HEK293 (cell line): Measurements from ENCODE around the gene CCDC186.

Experiments
- CTCF ChIA-PET: fragments of 350-600 bp; formaldehyde crosslinking; extraction: SDS; loops from one replicate; lab custom pipeline; 2021; ENCODE audit warnings: antibody characterized with exemption; lab: Yijun Ruan, JAX
- POLR2A ChIA-PET: fragments of 300-600 bp; formaldehyde crosslinking; extraction: SDS; loops from one replicate; lab custom pipeline; 2020; ENCODE audit warnings: antibody characterized with exemption, inconsistent platforms; lab: Yijun Ruan, JAX
- H3K27ac ChIP-seq: fragments of 200-500 bp; sonication (Bioruptor generic); 2 replicates; pipeline ENCODE4 v1.5.1; 2014; ENCODE audit warnings: low read depth, low read length, control low read depth, inconsistent platforms; ENCODE audit errors: extremely low read depth
- H3K36me3 ChIP-seq, 2 experiments: fragments of 200-500 bp in 1 of 2; sonication (Bioruptor generic) in 1 of 2; 1 replicate in 1 of 2; 2 replicates in 1 of 2; pipeline ENCODE4 v1.5.1; 2014 to 2017; ENCODE audit warnings: inconsistent platforms in 2 of 2, low read length in 2 of 2; ENCODE audit not compliant: control insufficient read depth in 2 of 2, insufficient read depth in 1 of 2
- H3K4me1 ChIP-seq: fragments of 200-500 bp; sonication (Bioruptor generic); 2 replicates; pipeline ENCODE4 v1.5.1; 2014; ENCODE audit warnings: mild to moderate bottlenecking, low read length, inconsistent platforms; ENCODE audit not compliant: control insufficient read depth, insufficient read depth
- H3K4me3 ChIP-seq: 2 replicates; pipeline ENCODE4 v1.5.1; 2011; ENCODE audit warnings: low read depth, mild to moderate bottlenecking, control low read depth, low read length, moderate library complexity
- H3K9me3 ChIP-seq: fragments of 200-500 bp; sonication (Bioruptor generic); 2 replicates; pipeline ENCODE4 v1.5.1; 2014; ENCODE audit warnings: low read depth, low read length, inconsistent platforms; ENCODE audit not compliant: control insufficient read depth, insufficient read depth
- BCL11B ChIP-seq: fragments of 450-650 bp; formaldehyde crosslinking; IDR thresholded peaks from 2 replicates; pipeline ENCODE4 v1.5.1; 2016; ENCODE audit warnings: low read depth, missing biosample characterization, missing genetic modification characterization
- HIC1 ChIP-seq: fragments of 450-650 bp; formaldehyde crosslinking; IDR thresholded peaks from 2 replicates; pipeline ENCODE4 v1.5.1; 2016; ENCODE audit warnings: missing biosample characterization, missing genetic modification characterization
- INSM2 ChIP-seq: fragments of 450-650 bp; formaldehyde crosslinking; IDR thresholded peaks from 2 replicates; pipeline ENCODE4 v1.5.1; 2016; ENCODE audit warnings: missing biosample characterization, missing genetic modification characterization
- KLF1 ChIP-seq: fragments of 450-650 bp; formaldehyde crosslinking; IDR thresholded peaks from 2 replicates; pipeline ENCODE4 v1.5.1; 2016; ENCODE audit warnings: missing biosample characterization, missing genetic modification characterization
- KLF16 ChIP-seq: fragments of 450-650 bp; formaldehyde crosslinking; IDR thresholded peaks from 2 replicates; pipeline ENCODE4 v1.5.1; 2017; ENCODE audit warnings: missing biosample characterization, missing genetic modification characterization
- KLF8 ChIP-seq: fragments of 450-650 bp; formaldehyde crosslinking; IDR thresholded peaks from 2 replicates; pipeline ENCODE4 v1.5.1; 2016; ENCODE audit warnings: missing biosample characterization, missing genetic modification characterization
- KLF9 ChIP-seq: fragments of 450-650 bp; formaldehyde crosslinking; IDR thresholded peaks from 2 replicates; pipeline ENCODE4 v1.5.1; 2016; ENCODE audit warnings: missing biosample characterization, missing genetic modification characterization, low read depth
- PRDM1 ChIP-seq: fragments of 450-650 bp; formaldehyde crosslinking; IDR thresholded peaks from 2 replicates; pipeline ENCODE4; 2016; ENCODE audit warnings: missing biosample characterization, missing genetic modification characterization
- SP3 ChIP-seq: fragments of 450-650 bp; formaldehyde crosslinking; IDR thresholded peaks from 2 replicates; pipeline ENCODE4 v1.5.1; 2016; ENCODE audit warnings: missing biosample characterization, missing genetic modification characterization
- ZNF114 ChIP-seq: fragments of 450-650 bp; formaldehyde crosslinking; IDR thresholded peaks from 2 replicates; pipeline ENCODE4 v1.5.0; 2017; ENCODE audit warnings: missing biosample characterization, missing genetic modification characterization
- ZNF221 ChIP-seq: fragments of 450-650 bp; formaldehyde crosslinking; IDR thresholded peaks from 2 replicates; pipeline ENCODE4 v1.5.1; 2017; ENCODE audit warnings: missing biosample characterization, missing genetic modification characterization, borderline replicate concordance
- ZNF518A ChIP-seq: fragments of 450-650 bp; formaldehyde crosslinking; conservative IDR thresholded peaks from 2 replicates; pipeline ENCODE4 v1.5.1; 2016; ENCODE audit warnings: low read depth, missing biosample characterization, missing genetic modification characterization
- ZNF664 ChIP-seq: fragments of 450-650 bp; formaldehyde crosslinking; IDR thresholded peaks from 2 replicates; pipeline ENCODE4 v1.5.1; 2016; ENCODE audit warnings: missing biosample characterization, missing genetic modification characterization
- ZNF707 ChIP-seq: fragments of 450-650 bp; formaldehyde crosslinking; IDR thresholded peaks from 2 replicates; pipeline ENCODE4 v1.5.1; 2016; ENCODE audit warnings: missing biosample characterization, missing genetic modification characterization
- ZNF777 ChIP-seq: fragments of 450-650 bp; formaldehyde crosslinking; IDR thresholded peaks from 2 replicates; pipeline ENCODE4 v1.5.1; 2017; ENCODE audit warnings: missing biosample characterization, missing genetic modification characterization, borderline replicate concordance
- ZSCAN18 ChIP-seq: fragments of 450-650 bp; formaldehyde crosslinking; IDR thresholded peaks from 2 replicates; pipeline ENCODE4 v1.5.1; 2016; ENCODE audit warnings: missing biosample characterization, missing genetic modification characterization
- ZXDB ChIP-seq: fragments of 450-650 bp; formaldehyde crosslinking; IDR thresholded peaks from 2 replicates; pipeline ENCODE4 v1.5.1; 2016; ENCODE audit warnings: missing biosample characterization, missing genetic modification characterization
- TF ChIP-seq, protein P1 (sequence below): fragments of 450-650 bp; formaldehyde crosslinking; IDR thresholded peaks from 2 replicates; pipeline ENCODE4 v1.5.1; 2016; ENCODE audit warnings: missing biosample characterization, missing genetic modification characterization

Gene CCDC186

DNA sequence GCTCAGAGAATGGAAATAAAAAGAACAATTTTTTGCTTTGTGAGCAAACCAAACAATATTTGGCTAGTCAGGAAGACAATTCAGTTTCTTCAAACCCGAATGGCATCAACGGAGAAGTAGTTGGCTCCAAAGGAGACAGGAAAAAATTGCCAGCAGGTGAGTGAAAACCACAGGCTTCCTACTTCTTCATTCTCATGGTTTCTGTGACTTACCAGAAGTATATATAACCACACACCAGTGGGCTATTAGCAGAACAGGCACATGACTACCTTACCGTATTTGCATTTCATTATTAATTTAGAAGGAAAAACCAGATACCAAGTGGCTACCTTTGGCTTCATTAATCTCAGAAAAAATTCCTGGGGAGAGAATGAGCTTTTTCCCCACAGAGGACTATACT lies 14.0 kb upstream of the CCDC186 start (continued):
- no peak for TF ChIP-seq KLF9 (tag by site-specific recombination)

GRCh38 chr10:114184276-114184675 lies 10.3 kb upstream of the CCDC186 start:
- POLR2A ChIA-PET, result interaction anchor here (0.5 kb wide), 1 partner anchor 46 kb away, joined by 3 read pairs; no protein-coding TSS in a partner anchor
- H3K4me1 ChIP-seq, result no peaks in the 10 kb centered on the region
- no peak overlapping the region for H3K4me3 ChIP-seq
- TF ChIP-seq HIC1, result no peak
- TF ChIP-seq ZNF777 (tag by site-specific recombination), result no peak
- no peak for TF ChIP-seq ZSCAN18
- no peak for TF ChIP-seq ZNF518A (tag by site-specific recombination)
- no peaks in the 10 kb centered on the region for H3K36me3 ChIP-seq
- H3K9me3 ChIP-seq, result no peaks in the 10 kb centered on the region
- no peak overlapping the region for H3K27ac ChIP-seq
- CTCF ChIA-PET, result interaction anchor here (0.5 kb wide), 1 partner anchor 275 kb away, joined by 3 read pairs; no protein-coding TSS in a partner anchor

DNA sequence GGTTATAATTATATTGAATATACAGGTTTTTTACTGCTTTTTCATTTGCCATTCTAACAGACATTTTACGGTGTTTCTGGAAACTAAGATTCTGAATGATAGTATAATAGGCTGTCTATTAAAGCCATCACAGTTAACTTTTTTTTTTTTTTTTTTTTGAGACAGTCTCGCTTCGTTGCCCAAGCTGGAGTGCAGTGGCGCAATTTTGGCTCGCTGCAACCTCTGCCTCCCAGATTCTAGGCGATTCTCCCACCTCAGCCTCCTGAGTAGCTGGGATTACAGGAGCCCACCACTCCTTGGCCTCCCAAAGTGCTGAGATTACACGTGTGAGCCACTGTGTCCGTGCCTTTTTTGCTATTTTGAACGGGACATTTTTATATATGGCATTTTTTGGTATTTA lies 9.6 kb upstream of the CCDC186 start:
- POLR2A ChIA-PET, result interaction anchor here (0.5 kb wide), 1 partner anchor 46 kb away, joined by 3 read pairs; no protein-coding TSS in a partner anchor
- no peak overlapping the region for H3K4me3 ChIP-seq
- CTCF ChIA-PET, result no interaction called here
- TF ChIP-seq SP3 (no peak), ZNF114 (tag by site-specific recombination) (no peak), PRDM1 (tag by site-specific recombination) (no peak), KLF8 (tag by site-specific recombination) (no peak), KLF1 (tag by site-specific recombination) (no peak), INSM2 (tag by site-specific recombination) (no peak), KLF16 (no peak), ZNF221 (tag by site-specific recombination) (no peak), ZXDB (no peak), ZNF707 (tag by site-specific recombination) (no peak), ZNF664 (tag by site-specific recombination) (no peak), BCL11B (tag by site-specific recombination) (no peak)
- TF ChIP-seq, protein P1, sequence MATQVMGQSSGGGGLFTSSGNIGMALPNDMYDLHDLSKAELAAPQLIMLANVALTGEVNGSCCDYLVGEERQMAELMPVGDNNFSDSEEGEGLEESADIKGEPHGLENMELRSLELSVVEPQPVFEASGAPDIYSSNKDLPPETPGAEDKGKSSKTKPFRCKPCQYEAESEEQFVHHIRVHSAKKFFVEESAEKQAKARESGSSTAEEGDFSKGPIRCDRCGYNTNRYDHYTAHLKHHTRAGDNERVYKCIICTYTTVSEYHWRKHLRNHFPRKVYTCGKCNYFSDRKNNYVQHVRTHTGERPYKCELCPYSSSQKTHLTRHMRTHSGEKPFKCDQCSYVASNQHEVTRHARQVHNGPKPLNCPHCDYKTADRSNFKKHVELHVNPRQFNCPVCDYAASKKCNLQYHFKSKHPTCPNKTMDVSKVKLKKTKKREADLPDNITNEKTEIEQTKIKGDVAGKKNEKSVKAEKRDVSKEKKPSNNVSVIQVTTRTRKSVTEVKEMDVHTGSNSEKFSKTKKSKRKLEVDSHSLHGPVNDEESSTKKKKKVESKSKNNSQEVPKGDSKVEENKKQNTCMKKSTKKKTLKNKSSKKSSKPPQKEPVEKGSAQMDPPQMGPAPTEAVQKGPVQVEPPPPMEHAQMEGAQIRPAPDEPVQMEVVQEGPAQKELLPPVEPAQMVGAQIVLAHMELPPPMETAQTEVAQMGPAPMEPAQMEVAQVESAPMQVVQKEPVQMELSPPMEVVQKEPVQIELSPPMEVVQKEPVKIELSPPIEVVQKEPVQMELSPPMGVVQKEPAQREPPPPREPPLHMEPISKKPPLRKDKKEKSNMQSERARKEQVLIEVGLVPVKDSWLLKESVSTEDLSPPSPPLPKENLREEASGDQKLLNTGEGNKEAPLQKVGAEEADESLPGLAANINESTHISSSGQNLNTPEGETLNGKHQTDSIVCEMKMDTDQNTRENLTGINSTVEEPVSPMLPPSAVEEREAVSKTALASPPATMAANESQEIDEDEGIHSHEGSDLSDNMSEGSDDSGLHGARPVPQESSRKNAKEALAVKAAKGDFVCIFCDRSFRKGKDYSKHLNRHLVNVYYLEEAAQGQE (tag by site-specific recombination), result no peak
- H3K36me3 ChIP-seq, result no peaks in the 10 kb centered on the region
- no peak overlapping the region for H3K27ac ChIP-seq
- H3K9me3 ChIP-seq, result no peaks in the 10 kb centered on the region
- no peaks in the 10 kb centered on the region for H3K4me1 ChIP-seq
